HCT116 (cell line): ENCODE data around the gene FAM228B. TPM values are rescaled to one million over a fixed set of nuclear protein-coding genes. Genes with fewer than 3 reads are reported as not detected.

Source experiments
- ATAC-seq: fragments of 200-7000 bp; cut with Tn5 transposase; 2 replicates; pipeline ENCODE4 v1.9.1; 2020; ENCODE audit warnings: mild to moderate bottlenecking, moderate library complexity
- BruUV-seq: library from RNA; stranded (reverse); fragments of 400-500 nt; replicated peaks from 2 replicates; lab custom pipeline; 2021; lab: Mats Ljungman, UMichigan
- CTCF ChIA-PET: fragments of 300-600 bp; sonication (Branson Sonifier 250); formaldehyde crosslinking; loops from one replicate; lab custom pipeline; 2021; ENCODE audit warnings: antibody characterized with exemption; lab: Charles Lee
- POLR2A ChIA-PET: fragments of 300-600, 350-600 bp; sonication (Branson Sonifier 250); formaldehyde crosslinking; loops from one replicate; lab custom pipeline; 2021; ENCODE audit warnings: antibody characterized with exemption; lab: Charles Lee
- RAD21 ChIA-PET, 2 experiments: fragments of 300-600 bp; sonication (Branson Sonifier 250); formaldehyde crosslinking; loops; one replicate each; lab custom pipeline; 2023; ENCODE audit warnings: low total read pairs in 2 of 2; ENCODE audit not compliant: uncharacterized antibody in 2 of 2, unreplicated experiment in 2 of 2, low non-redundant PET in 1 of 2; lab: Charles Lee
- DNase-seq: peaks from one replicate; pipeline ENCODE4 v3.0.0-alpha.2; 2010; ENCODE audit warnings: low read depth, low spot score
- H2AFZ ChIP-seq: fragments of 200-600 bp; shearing (Covaris generic), sonication (generic); 2 replicates; pipeline ENCODE4 v1.6.1; 2017; ENCODE audit warnings: low read depth, mixed run types, mixed read lengths, antibody characterized with exemption, low read length; ENCODE audit not compliant: poor library complexity, severe bottlenecking
- H3K27ac ChIP-seq: 2 replicates; pipeline ENCODE4 v1.5.1; 2012; ENCODE audit warnings: low read depth, low read length
- H3K27me3 ChIP-seq: fragments of 200-600 bp; sonication (generic); 2 replicates; pipeline ENCODE4 v1.6.1; 2016; ENCODE audit warnings: mixed run types, low read length, mixed read lengths; ENCODE audit not compliant: insufficient read depth
- H3K36me3 ChIP-seq, 2 experiments: fragments of 200-500 bp in 1 of 2; fragments of 200-600 bp in 1 of 2; sonication (Bioruptor generic) in 1 of 2; sonication (generic) in 1 of 2; 2 replicates each; pipeline versions ENCODE4 v1.5.1 to v1.6.1; 2014 to 2016; ENCODE audit warnings: low read length in 2 of 2, inconsistent platforms in 1 of 2, mixed read lengths in 1 of 2, mixed run types in 1 of 2; ENCODE audit not compliant: insufficient read depth in 2 of 2, control insufficient read depth in 1 of 2
- H3K4me1 ChIP-seq, 2 experiments: fragments of 200-600 bp in 1 of 2; sonication (generic) in 1 of 2; 2 replicates each; pipeline versions ENCODE4 v1.5.1 to v1.6.1; 2012 to 2017; ENCODE audit warnings: low read length in 2 of 2, inconsistent platforms in 1 of 2, mild to moderate bottlenecking in 1 of 2, mixed read lengths in 1 of 2, mixed run types in 1 of 2, moderate library complexity in 1 of 2; ENCODE audit not compliant: insufficient read depth in 2 of 2, control insufficient read depth in 1 of 2
- H3K4me2 ChIP-seq: fragments of 200-600 bp; sonication (generic); 2 replicates; pipeline ENCODE4 v1.6.1; 2017; ENCODE audit warnings: mixed run types, low read length, mixed read lengths
- H3K4me3 ChIP-seq, 2 experiments: fragments of 200-600 bp in 1 of 2; sonication (generic) in 1 of 2; replicated peaks in 1 of 2; 2 replicates each; pipeline ENCODE4 v1.5.1; 2011 to 2016; ENCODE audit warnings: low read length in 2 of 2, control low read depth in 1 of 2, low read depth in 1 of 2, mild to moderate bottlenecking in 1 of 2, mixed read lengths in 1 of 2, mixed run types in 1 of 2
- H3K79me2 ChIP-seq: fragments of 200-600 bp; sonication (generic); 2 replicates; pipeline ENCODE4 v1.6.1; 2017; ENCODE audit warnings: mild to moderate bottlenecking, mixed run types, low read length, moderate library complexity, mixed read lengths; ENCODE audit not compliant: insufficient read depth
- H3K9ac ChIP-seq: fragments of 200-600 bp; sonication (generic); 2 replicates; pipeline ENCODE4 v1.6.1; 2016; ENCODE audit warnings: low read length, mixed read lengths
- H3K9me2 ChIP-seq: fragments of 200-600 bp; sonication (generic), shearing (Covaris generic); 2 replicates; pipeline ENCODE4 v1.6.1; 2017; ENCODE audit warnings: mixed run types, mild to moderate bottlenecking, moderate library complexity; ENCODE audit not compliant: insufficient read depth
- H3K9me3 ChIP-seq, 2 experiments: fragments of 200-500 bp in 1 of 2; fragments of 200-600 bp in 1 of 2; sonication (Bioruptor generic) in 1 of 2; sonication (generic) in 1 of 2; 2 replicates each; pipeline ENCODE4 v1.6.1; 2014 to 2017; ENCODE audit warnings: low read length in 2 of 2, mixed read lengths in 2 of 2, inconsistent platforms in 1 of 2, low read depth in 1 of 2, mild to moderate bottlenecking in 1 of 2, mixed run types in 1 of 2, moderate library complexity in 1 of 2; ENCODE audit not compliant: control insufficient read depth in 1 of 2, insufficient read depth in 1 of 2
- H4K20me1 ChIP-seq: fragments of 200-600 bp; sonication (generic), shearing (Covaris generic); 2 replicates; pipeline ENCODE4 v1.6.1; 2017; ENCODE audit warnings: mixed run types, mild to moderate bottlenecking, moderate library complexity; ENCODE audit not compliant: insufficient read depth
- ELF1 ChIP-seq: IDR thresholded peaks from 2 replicates; pipeline ENCODE4 v1.6.1; 2012; ENCODE audit warnings: low read depth, borderline replicate concordance
- FOSL1 ChIP-seq: IDR thresholded peaks from 2 replicates; pipeline ENCODE4 v1.6.1; 2012; ENCODE audit warnings: low read depth
- POLR2A ChIP-seq: IDR thresholded peaks from 2 replicates; pipeline ENCODE4 v1.7.0; 2011; ENCODE audit warnings: borderline replicate concordance; ENCODE audit not compliant: insufficient read depth, insufficient read length; ENCODE audit errors: extremely low read depth
- SIN3A ChIP-seq: IDR thresholded peaks from 2 replicates; pipeline ENCODE4 v1.6.1; 2012; ENCODE audit warnings: low read depth
- YY1 ChIP-seq: IDR thresholded peaks from 2 replicates; pipeline ENCODE4 v1.6.1; 2011; ENCODE audit warnings: low read length, low read depth, moderate library complexity, mild to moderate bottlenecking; ENCODE audit not compliant: insufficient replicate concordance; ENCODE audit errors: extremely low read depth
- ZFX ChIP-seq: fragments of 450-650 bp; IDR thresholded peaks from 2 replicates; pipeline ENCODE4 v1.6.1; 2017
- intact Hi-C: fragments of 100-400 bp; cut with micrococcal nuclease; formaldehyde crosslinking; loops from 2 replicates; pipeline ENCODE4 v1.10.0; 2022
- total RNA-seq: library from RNA; stranded (reverse); gene quantifications from one replicate; pipeline ENCODE4 v1.2.1, GENCODE V29; 2021; ENCODE audit not compliant: unreplicated experiment
- TF ChIP-seq, protein P1 (sequence below): IDR thresholded peaks from 2 replicates; pipeline ENCODE4 v1.6.1; 2011; ENCODE audit warnings: mild to moderate bottlenecking, low read length, moderate library complexity; ENCODE audit not compliant: insufficient replicate concordance; ENCODE audit errors: extremely low read depth
- TF ChIP-seq, protein P2 (sequence below): IDR thresholded peaks from 2 replicates; pipeline ENCODE4 v1.6.1; 2012
- TF ChIP-seq, protein P3 (sequence below): IDR thresholded peaks from 2 replicates; pipeline ENCODE4 v1.6.1; 2012

FAM228B gene
- total RNA-seq, 1 experiment from 2014 or later: 5.6 TPM

DNA sequence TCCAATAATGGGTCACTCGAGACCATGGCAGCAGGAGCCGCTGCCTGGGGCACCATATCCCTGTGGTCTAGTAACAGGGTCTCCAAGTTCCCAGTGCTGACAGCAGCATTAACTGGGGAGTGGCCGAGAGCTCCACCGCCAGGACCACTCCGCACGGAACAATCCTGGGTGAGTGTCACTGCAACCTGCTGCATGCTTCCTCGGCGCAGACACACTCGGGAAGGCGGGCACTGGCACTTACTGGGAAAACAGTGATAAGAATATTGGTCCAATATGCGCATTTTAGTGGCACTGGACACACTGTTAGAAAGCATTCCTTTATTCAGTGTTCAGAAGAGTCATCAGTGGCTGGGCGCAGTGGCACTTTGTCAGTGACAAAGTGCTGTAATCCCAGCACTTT is 81.2 kb downstream of the FAM228B start (continued):
- TF ChIP-seq, protein P1, sequence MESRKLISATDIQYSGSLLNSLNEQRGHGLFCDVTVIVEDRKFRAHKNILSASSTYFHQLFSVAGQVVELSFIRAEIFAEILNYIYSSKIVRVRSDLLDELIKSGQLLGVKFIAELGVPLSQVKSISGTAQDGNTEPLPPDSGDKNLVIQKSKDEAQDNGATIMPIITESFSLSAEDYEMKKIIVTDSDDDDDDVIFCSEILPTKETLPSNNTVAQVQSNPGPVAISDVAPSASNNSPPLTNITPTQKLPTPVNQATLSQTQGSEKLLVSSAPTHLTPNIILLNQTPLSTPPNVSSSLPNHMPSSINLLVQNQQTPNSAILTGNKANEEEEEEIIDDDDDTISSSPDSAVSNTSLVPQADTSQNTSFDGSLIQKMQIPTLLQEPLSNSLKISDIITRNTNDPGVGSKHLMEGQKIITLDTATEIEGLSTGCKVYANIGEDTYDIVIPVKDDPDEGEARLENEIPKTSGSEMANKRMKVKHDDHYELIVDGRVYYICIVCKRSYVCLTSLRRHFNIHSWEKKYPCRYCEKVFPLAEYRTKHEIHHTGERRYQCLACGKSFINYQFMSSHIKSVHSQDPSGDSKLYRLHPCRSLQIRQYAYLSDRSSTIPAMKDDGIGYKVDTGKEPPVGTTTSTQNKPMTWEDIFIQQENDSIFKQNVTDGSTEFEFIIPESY: no peak
- TF ChIP-seq ELF1: no peak
- TF ChIP-seq ZFX: no peak
- TF ChIP-seq POLR2A: no peak

DNA sequence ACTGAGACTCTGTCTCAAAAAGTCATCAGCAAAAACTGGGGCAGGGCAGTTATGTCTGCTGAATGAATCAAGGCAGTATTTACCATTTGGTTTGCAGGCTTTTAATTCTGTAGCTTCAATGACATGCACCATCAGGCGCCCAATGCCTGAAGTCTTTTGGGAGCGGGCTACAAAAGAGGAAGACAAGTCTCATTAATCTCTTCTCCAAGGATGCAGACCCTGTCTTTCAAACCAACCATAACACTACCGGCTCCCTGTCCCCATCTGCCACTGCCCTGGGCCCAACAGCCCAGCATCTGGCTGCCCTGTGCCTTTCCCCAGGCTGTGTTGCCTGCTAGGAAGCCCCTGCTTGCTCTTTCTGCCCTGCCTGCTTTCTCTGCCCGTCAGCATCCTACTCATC is 81.9 kb downstream of the FAM228B start:
- Histone ChIP-seq H3K9me3 (no peaks in the 10 kb centered on the region), H3K4me3 (no peak overlapping the region), H3K9ac (no peak overlapping the region), H3K4me1 (no peaks in the 10 kb centered on the region), H4K20me1 (no peaks in the 10 kb centered on the region), H3K27ac (no peak overlapping the region), H2AFZ (no peak overlapping the region), H3K9me2 (no peaks in the 10 kb centered on the region), H3K4me2 (no peak overlapping the region), H3K27me3 (no peaks in the 10 kb centered on the region)
- no peak for DNase-seq
- intact Hi-C loops: no loop called here
- POLR2A ChIA-PET: no interaction called here
- RAD21 ChIA-PET: no interaction called here
- ATAC-seq: no peak
- CTCF ChIA-PET: no interaction called here
- BruUV-seq: no TSS peak
- no peak for TF ChIP-seq FOSL1
- TF ChIP-seq YY1: no peak
- TF ChIP-seq, protein P1: no peak
- TF ChIP-seq SIN3A: no peak
- TF ChIP-seq, protein P2, sequence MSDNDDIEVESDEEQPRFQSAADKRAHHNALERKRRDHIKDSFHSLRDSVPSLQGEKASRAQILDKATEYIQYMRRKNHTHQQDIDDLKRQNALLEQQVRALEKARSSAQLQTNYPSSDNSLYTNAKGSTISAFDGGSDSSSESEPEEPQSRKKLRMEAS: no peak
- TF ChIP-seq, protein P3, sequence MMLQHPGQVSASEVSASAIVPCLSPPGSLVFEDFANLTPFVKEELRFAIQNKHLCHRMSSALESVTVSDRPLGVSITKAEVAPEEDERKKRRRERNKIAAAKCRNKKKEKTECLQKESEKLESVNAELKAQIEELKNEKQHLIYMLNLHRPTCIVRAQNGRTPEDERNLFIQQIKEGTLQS: no peak
- TF ChIP-seq, all 23 proteins: peak for 0
- no peaks in the 10 kb centered on the region for H3K79me2 ChIP-seq
- H3K36me3 ChIP-seq: no peaks in the 10 kb centered on the region
